Stimulated activated CD4-positive, alpha-beta T cell treated with anti-CD3 and anti-CD28 coated beads, Interleukin-2, amount 100 ng/mL, for 4 hours (primary cell): Measurements from ENCODE around the gene GCSAML.
"Not testable (repeated sequence)": the region's sequence is repeated elsewhere in the genome, so short reads cannot be mapped to it uniquely, and the experiment has no call there.

Experiments used
- DNase-seq: peaks from one replicate; pipeline ENCODE4 v3.0.0-alpha.2; 2020; ENCODE audit warnings: low read depth

The GCSAML gene

DNA sequence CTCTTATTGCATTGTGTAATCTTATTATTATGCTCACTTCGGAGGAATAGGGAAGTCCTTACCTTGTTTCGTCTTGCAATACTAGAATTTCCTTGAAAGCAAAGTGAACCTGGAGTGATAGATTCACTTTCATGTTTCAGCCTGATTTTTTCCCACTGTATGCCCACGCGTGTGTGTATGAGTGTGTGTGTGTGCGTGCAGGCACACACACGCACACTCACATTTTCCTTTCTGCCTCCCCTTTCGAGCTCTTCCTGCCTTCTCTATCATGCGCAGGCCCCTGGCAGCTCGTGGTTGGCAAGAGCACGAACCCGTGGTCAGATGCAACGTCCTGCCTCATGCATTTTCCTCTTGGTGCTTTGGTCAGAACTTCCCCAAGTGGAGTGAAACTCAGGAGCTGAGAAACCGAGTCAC, at the start of gene GCSAML:
GCSAML (plus strand) TSS at position 366 of the 414 bp plus-strand sequence. CDS start 58 bp downstream, outside the sequence.
- DNase-seq: no peak

DNA sequence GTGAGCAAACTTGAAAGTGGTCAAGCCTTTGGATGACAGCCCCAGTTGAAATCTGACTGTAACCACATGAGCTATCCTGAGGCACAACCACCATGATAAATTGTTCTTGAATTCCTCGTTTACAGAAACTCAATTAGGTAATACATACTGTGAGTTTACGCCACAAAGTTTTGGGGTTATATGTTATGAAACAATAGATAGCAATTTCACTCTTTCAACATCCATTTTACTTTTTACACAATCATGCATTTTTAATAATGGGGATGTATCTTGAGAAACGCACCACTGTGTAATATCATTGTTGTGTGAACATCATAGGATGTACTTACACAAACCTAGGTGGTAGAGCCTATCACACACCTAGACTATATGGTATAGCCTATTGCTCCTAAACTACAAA, 48.1 kb upstream of the GCSAML start:
- no peak for DNase-seq

DNA sequence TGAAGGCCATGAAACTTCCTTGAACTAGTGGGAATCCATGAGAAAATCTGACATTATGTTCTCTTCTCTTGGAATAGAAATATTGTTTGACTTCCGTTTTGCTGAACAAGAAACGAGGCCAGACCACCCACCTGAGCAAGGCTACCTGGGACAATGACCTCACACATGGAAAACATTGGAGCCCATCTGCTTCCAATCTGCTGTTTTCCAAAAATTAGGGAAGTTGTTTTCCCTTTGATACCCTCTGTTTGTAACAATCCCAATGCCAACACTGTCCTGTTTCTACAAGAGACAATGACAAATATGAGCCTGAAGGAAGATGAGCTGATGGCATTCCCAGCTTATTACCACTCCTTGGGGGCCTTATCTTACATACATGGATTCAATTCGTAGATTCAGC, 42.1 kb upstream of the GCSAML start:
- DNase-seq: no peak

DNA sequence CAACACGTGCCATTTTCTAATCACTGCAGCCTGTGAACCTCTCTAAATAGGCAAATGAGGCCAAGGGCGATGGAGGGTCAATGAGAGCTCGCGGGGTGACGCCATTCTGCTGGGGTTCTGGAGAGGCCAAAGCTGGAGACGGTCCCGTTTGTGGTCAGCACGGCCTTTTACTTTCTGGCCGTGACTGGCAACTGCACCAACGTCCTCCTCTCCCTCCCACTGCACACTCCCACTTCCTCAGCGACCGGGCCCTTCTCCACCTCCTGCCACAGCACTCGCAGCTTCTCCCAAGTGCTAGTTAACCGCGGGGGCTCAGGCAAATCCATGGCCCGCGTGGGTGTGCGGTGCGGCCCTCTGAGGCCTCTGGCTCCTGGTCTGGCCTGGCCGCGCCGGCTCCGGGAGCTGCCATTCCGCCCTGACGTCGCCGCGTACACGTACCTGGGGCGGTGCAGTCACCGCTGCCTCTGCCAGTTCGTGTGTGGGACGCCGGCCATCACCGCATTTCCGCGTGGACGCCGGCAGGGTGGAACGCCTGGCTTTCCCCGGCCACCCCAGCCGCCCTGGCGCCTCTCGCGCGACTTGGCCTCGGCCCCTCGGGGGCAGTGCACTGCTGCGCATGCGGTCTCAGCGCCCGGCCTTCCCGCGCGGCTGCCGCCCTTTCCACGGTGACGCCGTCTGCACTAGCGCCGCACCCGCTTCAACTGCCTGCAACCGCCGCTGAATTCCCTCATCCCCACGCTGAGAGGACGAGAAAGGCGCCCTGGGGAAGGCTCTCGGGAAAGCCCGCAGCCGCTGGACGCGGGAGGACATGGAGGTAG, 30.9 kb upstream of the GCSAML start:
- no peak for DNase-seq

DNA sequence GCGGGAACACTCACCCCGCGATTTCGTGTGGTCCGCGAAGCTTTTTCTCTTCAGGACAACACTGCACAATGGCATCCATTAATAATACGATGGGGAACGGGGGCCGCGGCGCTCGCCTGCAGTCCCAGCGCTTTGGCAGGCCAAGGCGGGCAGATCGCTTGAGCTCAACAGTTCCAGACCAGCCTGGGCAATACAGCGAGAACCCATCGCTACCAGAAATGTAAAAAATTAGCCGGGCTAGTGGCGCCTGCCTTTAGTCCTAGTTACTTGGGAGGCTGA, 30.4 kb upstream of the GCSAML start:
- DNase-seq: no peak

DNA sequence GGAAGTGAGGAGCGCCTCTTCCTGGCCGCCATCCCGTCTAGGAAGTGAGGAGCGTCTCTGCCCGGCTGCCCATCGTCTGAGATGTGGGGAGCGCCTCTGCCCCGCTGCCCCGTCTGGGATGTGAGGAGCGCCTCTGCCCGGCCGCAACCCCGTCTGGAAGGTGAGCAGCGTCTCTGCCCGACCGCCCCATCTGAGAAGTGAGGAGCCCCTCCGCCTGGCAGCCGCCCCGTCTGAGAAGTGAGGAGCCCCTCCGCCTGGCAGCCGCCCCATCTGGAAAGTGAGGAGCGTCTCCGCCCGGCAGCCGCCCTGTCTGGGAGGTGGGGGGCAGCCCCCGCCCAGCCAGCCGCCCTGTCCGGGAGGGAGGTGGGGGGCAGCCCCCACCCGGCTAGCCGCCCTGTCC, 27.0 kb upstream of the GCSAML start:
- DNase-seq: not testable (repeated sequence)

DNA sequence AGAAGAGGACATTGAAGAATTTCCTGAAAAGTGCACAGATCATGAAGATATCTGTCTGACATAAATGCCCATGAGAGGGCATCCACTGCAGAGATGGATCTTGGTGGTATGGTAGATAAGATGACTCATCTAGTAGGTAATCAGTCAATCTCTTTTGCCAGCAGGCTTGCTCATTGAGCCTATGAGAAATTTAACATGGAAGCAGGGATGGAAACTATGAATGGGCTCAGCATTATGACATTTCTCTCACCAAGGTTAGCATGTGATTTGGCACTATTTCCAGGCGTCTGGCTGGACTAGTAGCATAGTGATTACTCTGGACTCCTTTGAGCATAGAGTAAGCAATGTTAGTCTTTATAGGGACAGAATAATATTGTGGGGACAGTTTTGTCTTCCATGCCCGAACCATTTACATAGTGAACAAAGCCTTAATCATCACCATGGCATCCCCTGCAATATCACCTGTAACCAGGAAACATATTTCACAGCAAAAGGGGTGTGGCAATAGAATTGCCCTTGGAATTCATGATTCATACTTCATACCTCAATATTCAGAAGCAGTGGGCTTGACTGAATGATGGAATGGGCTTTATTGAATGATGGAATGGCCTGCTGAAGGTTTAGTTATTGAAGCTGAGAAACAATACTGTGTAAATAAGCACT, 20.0 kb upstream of the GCSAML start:
- no peak for DNase-seq

DNA sequence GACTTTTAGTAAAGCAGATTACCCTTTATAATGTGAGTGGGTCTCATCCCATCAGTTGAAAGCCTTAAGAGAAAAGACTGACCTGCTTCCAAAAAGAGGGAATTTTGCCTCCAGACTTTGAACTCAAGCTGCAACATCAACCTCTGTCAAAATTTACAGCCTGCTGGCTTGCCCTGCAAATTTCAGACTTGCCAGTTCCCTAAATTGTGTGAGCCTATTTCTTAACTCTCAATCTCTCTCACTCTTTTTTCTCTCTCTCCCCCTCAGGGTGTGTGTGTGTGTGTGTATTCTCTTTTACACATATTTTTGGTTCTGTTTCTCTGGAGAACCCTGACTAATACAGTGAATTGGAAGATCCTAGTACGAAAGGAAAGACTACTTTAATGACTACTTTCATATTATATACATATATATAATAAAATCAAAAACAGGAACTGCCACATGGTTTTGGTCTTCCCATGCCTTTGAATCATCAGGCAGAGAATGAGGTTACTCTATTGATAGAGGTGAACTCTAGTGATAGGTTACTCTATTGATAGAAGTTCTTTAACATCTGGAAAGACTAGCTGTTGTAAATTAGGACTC, 19.1 kb upstream of the GCSAML start:
- DNase-seq: no peak

DNA sequence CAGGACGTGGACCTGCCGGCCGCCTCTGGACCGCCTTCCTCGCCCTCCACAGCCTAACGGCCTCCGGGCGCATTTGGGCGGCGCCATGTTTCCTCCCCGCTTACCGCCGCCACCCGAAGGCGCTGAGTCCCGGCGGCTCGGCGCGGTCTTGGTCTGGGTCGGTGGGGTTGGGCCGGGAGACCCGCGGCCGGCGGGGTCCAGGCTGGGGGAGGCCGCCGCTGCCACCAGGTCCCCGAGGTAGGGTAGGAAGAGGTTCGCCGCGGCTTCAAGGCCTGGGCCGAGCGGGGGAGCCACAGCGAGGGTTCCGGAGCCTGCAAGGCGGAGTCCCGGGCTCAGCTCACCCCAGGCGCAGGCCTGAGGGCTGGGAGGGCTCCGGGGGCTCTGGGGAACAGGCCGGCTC, 18.1 kb upstream of the GCSAML start:
- no peak for DNase-seq

DNA sequence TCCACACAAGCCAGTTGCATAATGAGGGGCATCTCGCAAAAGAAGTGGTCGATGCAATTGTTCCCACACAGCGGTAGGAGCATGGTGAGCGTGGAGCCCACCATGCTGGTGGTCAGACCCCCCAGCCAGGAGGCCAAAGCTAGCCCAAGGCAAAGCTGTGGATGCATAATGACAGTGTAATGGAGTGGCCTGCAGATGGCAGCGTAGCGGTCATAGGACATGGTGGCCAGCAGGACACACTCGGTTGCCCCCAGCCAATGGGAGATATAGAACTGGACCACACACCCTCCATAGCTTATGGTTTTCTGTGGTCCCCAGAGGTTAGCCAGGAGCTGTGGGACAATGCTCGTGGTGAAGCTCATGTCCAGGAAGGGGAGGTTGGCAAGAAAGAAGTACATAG, 17.0 kb upstream of the GCSAML start:
- DNase-seq: no peak

DNA sequence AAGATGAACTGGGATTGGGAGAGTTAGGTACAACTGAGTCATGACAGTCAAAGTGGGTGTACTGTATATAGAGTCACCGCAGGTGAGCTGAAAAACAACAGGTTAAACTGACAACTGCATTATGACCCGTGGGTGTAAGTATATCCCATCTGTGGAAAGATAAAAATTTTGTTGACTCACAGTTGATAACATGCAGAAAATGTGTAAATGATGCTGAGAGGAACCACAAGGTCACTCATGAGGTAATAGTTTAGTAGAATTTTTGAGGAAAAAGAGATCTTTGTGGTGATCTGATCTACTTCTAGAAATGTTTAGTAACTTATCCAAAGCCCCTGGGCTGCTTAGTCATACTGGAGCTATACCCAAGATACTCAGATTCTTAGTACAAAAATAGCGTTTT, 13.5 kb upstream of the GCSAML start:
- no peak for DNase-seq

DNA sequence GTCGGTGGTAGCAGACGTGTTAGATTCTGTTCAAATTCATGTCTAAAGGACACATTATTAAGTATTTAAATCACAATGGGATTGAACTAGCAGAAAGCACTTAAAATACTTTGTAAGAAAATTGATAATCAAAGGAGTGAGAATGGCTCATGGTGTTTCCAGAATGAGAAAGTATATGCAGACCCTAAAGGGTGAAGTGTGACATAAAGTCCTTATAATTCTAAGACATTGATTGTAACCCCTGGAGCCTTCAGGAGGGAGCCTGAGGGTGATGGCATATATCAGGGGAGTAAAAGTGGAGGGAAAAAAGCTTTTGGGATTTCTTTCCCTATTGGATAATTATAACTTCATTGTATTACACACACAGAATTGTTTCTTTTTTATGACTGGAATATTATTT, 12.6 kb upstream of the GCSAML start, which contains the start of gene OR2C3:
OR2C3 (minus strand) TSS at position 101 of the 400 bp plus-strand sequence. CDS start 3,929 bp downstream, outside the sequence.
- no peak for DNase-seq

DNA sequence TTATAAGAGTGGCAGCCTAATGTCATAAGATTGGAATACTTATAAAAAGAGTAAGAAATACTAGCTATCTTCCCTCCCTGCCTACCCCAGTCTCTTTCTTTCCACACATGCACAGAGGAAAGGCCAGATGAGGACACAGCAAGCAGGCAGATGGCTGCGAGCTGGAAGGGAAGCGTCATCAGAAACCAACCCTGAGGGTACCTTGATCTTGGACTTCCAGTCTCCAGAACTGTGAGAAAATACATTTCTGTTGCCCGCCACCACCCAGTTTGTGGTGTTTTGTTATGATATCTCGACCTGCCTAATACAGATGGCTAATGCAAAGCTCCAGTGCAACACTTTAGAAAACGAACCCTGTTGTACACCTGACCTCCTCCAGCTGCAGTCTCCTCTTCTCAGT, 10.4 kb upstream of the GCSAML start:
- no peak for DNase-seq

DNA sequence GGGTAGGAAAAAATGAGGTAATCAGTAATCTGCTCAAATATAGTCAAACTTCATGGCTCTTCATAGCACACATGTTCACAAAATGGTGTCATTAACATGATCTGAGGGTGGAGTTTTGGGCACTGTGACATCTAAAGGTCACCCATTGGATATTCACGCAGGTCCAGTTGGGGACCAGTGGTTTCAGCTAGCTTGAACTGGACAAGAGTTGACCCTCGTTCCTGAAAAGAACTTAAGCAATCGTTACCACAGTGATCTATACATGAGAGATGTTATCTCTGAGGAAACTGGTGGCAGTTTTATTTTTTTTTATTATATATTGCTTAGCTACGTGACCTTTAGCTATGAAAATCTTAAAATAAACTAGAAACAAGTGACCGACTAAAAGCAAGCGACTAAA, 9.7 kb upstream of the GCSAML start:
- DNase-seq: no peak

DNA sequence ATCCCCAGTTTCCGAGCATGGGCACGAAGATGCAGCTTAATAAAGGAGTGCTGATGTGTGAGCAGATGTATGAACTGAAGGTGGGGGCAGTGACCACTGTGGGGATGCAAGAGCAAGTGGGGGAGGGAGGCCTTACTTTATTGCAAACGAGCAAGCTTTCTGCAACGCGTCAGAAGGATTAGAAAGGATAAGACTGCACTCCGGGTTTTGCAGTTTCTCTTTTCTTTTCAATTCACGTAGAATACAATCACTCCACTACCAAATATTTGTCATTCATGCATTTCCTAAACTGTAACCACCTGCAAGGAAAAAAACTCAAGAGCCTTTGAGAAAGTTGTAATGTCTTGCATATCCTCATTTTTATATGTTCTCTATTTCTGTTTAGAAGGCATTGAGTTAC, 8.4 kb upstream of the GCSAML start:
- DNase-seq: no peak

DNA sequence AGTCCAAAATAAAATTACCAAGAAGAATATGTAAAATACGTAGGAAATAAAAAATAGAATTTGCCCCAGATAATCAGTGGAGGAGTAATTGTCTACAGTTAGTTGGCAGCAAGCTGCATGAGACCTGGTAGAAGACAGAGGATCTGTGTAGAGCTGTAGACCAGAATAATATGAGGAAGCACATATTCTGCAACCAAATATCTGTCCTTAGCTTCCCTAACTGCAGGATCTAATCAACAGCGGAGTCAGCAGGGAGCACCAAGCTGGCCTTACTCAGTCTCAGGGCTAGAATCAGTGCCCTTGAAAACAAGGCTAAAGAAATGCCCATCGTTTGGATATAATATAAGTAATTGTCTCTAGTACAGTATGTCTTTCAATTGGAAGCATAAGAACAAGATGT, 6.1 kb upstream of the GCSAML start:
- DNase-seq: no peak

DNA sequence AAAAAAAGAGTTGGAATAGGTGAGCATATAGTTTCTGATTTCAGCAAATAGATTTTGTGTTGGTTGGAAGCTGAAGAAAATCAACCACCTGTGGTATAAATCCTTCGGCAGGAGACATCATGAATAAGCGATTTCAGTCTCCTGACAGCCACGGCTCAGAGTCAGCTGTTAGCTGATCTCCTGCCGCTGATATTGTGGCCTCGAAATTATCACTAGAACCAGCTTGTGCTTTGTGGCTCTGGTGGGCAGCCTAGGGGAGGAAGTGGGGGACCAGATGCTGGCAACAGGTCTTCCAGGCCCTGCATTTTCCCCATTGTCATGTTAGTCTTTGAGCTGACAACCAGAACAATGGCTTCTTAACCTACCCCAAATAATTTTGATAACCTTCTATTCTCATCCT, 842 bp upstream of the GCSAML start:
- no peak for DNase-seq

DNA sequence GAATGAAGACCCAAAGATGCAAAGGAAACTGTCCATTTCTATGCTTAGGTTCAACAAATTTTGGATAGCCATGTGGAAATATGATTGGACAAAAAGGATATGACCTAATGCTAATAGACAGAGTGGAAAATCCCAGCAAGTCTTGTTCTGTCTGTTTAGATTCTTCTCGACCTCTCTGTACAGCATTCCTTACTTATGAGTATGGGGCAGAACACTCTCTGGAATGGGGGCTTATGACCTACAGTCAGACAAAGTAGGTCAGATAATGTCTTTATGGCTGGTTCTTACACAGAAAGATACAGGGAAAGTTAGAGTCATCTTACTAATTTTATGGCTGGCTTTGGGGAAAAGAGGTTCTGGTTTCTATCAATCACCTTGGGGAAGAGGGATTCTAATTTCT, 2.8 kb downstream of the GCSAML start:
- DNase-seq: no peak

DNA sequence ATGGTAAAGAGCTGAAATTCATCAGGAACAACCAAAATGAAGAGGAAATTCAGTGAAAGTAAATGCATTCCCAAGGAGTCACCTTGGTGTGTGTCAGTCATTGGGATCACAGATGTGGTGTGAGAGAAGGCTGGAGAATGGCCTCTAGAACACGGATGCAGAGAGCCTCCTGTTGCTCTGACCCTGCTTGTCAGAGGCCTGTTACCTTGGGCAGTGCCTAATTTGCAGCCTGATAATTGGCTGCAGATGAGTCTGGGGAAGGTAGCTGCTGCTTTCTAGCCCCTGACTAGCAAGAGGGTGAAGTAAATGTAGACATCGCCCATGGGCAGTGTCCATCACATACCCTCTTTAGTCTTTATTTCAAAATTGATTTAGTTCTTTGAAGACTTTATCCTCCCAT, 3.3 kb downstream of the GCSAML start:
- DNase-seq: no peak

DNA sequence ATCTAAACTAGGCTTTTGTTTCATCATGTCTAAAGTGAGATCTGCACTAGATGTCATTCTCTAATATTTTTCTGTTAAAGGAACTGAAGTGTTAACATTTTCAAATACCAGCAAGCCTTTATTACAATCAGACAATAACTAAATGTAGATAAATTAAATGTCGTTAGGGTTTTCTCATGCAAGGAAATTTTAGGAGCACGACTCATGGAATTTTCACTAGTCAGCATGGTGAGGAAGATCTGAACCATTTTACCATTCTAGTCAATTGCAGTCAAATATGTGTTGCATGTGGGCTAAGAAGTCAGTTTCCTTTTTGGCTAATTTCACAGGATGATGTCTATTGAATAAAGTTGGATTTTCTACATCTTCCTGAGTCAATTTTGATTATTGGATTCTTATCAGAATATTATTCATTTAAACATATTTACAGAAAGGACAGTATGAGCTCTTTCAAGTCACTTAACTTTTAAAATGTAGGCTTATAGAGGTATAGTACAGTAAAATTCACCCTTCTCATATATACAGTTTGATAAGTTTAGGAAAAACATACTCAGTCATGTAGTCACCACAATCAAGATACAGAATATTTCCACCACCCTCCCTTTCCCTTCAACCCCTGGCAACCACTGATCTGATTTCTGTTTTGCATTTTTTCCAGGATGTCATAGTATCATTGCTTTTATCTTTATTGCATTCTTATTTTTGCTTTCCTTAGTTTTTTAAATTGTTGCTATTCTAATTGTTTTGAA, 9.2 kb downstream of the GCSAML start:
- no peak for DNase-seq

DNA sequence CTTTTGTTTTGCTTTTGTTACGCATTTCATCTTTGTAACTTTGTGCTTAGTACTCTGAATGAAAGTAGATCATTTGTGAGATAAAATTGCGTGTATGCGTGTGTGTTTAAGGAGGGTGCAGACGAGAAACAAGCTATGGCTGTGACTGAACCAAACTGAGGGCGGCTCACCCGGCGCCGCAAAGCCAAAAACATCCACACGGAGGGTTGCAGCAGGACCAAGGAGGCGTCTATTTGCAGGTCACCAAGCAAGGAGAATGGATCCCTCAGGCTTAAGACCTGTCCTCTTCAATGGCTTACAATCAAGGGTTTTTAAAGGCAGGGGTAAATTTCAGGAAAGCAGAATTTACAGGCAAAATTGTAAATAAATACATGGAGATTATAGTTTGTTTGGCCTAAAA, 12.8 kb downstream of the GCSAML start:
- DNase-seq: no peak

DNA sequence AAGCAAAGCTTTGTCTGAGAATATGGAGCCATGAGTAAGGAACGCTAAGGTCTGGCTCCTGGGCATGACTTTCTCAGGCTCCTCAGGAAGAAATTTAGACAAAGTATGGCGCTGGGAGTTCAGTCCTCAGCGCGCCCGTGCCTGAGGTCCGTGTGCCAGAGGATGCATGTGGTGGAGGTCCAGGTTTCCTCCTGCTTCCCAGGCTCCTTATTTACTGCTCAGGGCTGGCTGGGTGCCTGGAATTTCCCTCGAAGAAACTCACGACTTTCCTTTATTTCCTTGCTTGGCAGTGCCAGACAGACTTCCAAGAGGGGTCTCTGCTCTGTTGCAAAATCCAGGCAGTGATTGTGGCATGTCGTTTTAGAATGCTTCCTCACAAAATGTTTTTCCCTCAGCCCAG, 13.3 kb downstream of the GCSAML start:
- DNase-seq: no peak

DNA sequence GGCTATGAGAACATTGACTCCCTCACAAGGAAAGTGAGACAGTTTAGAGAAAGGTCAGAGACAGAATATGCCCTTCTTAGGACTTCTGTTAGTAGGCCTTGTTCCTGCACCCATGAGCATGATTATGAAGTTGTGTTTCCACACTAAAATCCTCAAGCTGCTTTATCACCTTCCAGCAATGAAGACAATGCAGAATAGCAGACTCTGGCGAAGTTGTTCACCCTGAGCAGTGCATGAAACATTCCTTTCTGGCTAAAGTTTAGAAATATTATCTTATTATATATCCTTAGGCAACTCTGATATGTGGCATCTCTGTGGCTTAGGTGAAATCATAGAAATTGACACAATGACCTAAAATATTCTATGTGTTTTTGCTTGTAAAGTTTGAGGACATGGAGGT, 25.3 kb downstream of the GCSAML start:
- no peak for DNase-seq
